H1 (cell line): ENCODE results near the gene LIMS1. TPM values are rescaled to one million over a fixed set of nuclear protein-coding genes. Genes with fewer than 3 reads are reported as not detected.

Experiments used
- CTCF ChIA-PET: fragments of 300-600 bp; sonication (Branson Sonifier 250); formaldehyde crosslinking; loops from one replicate; lab custom pipeline; 2021; ENCODE audit not compliant: partially characterized antibody; lab: Charles Lee
- POLR2A ChIA-PET: fragments of 300-600 bp; sonication (Branson Sonifier 250); formaldehyde crosslinking; loops from one replicate; lab custom pipeline; 2021; ENCODE audit warnings: inconsistent platforms; ENCODE audit not compliant: partially characterized antibody; lab: Charles Lee
- DNase-seq, 2 experiments: peaks; one replicate each; pipeline versions ENCODE4 v3.0.0 to v3.0.0-alpha.2; 2010 to 2022; ENCODE audit warnings: low spot score in 2 of 2, low read depth in 1 of 2, mixed read lengths in 1 of 2
- FAIRE-seq: peaks from 2 replicates; lab custom pipeline; 2011; peaks lifted over from hg19 to GRCh38; lab: Jason Lieb, UNC
- H2AFZ ChIP-seq: 2 replicates; pipeline ENCODE4 v1.8.1; 2012; ENCODE audit warnings: low read length, inconsistent platforms
- H2AK5ac ChIP-seq: 2 replicates; pipeline ENCODE4 v1.6.1; 2013; ENCODE audit warnings: low read depth, low read length
- H2BK120ac ChIP-seq: replicated peaks from 2 replicates; pipeline ENCODE3; 2013; ENCODE audit warnings: low read depth, low read length, inconsistent platforms
- H2BK12ac ChIP-seq: 2 replicates; pipeline ENCODE4 v1.6.1; 2013; ENCODE audit warnings: low read depth, low read length
- H2BK15ac ChIP-seq: 2 replicates; pipeline ENCODE4 v1.6.1; 2013; ENCODE audit warnings: low read length
- H2BK20ac ChIP-seq: 2 replicates; pipeline ENCODE4 v1.6.1; 2013; ENCODE audit warnings: low read length
- H2BK5ac ChIP-seq: 2 replicates; pipeline ENCODE4 v1.6.1; 2013; ENCODE audit warnings: low read depth, low read length
- H3K14ac ChIP-seq: 2 replicates; pipeline ENCODE4 v1.6.1; 2013; ENCODE audit warnings: inconsistent platforms; ENCODE audit not compliant: insufficient read length
- H3K18ac ChIP-seq: 2 replicates; pipeline ENCODE4 v1.6.1; 2013; ENCODE audit warnings: low read length; ENCODE audit errors: extremely low read depth
- H3K23ac ChIP-seq: 2 replicates; pipeline ENCODE4 v1.6.1; 2013; ENCODE audit warnings: inconsistent platforms; ENCODE audit not compliant: insufficient read length
- H3K23me2 ChIP-seq: 2 replicates; pipeline ENCODE4 v1.6.1; 2013; ENCODE audit warnings: low read depth, low read length
- H3K27ac ChIP-seq: 2 replicates; pipeline ENCODE4 v1.6.1; 2011; ENCODE audit warnings: low read depth, low read length, inconsistent platforms
- H3K27me3 ChIP-seq, 4 experiments: replicated peaks in 1 of 4; 1 replicate in 1 of 4; 2 replicates in 3 of 4; pipeline versions ENCODE4 v1.6.1 to v1.8.1; 2011 to 2013; ENCODE audit warnings: low read length in 3 of 4, mild to moderate bottlenecking in 3 of 4, inconsistent platforms in 2 of 4, mixed read lengths in 2 of 4, moderate library complexity in 1 of 4; ENCODE audit not compliant: control insufficient read depth in 3 of 4, insufficient read depth in 3 of 4; ENCODE audit errors: extremely low read depth in 1 of 4
- H3K36me3 ChIP-seq, 4 experiments: 2 replicates each; pipeline versions ENCODE4 v1.6.1 to v1.8.1; 2011 to 2013; ENCODE audit warnings: mild to moderate bottlenecking in 4 of 4, low read length in 3 of 4, moderate library complexity in 2 of 4, control low read depth in 1 of 4, inconsistent platforms in 1 of 4; ENCODE audit not compliant: insufficient read depth in 4 of 4, control insufficient read depth in 2 of 4
- H3K4ac ChIP-seq: replicated peaks from 2 replicates; pipeline ENCODE3; 2013; ENCODE audit warnings: low read length, low read depth, mixed read lengths, inconsistent platforms; ENCODE audit not compliant: insufficient read length
- H3K4me1 ChIP-seq, 4 experiments: replicated peaks in 1 of 4; 1 replicate in 1 of 4; 2 replicates in 3 of 4; pipeline versions ENCODE4 v1.6.1 to v1.8.1; 2011 to 2013; ENCODE audit warnings: low read length in 3 of 4, inconsistent platforms in 2 of 4, mixed read lengths in 1 of 4; ENCODE audit not compliant: insufficient read depth in 4 of 4, control insufficient read depth in 3 of 4
- H3K4me2 ChIP-seq, 2 experiments: 2 replicates each; pipeline versions ENCODE4 v1.6.1 to v1.8.1; 2011 to 2013; ENCODE audit warnings: low read depth in 2 of 2, low read length in 2 of 2, control low read depth in 1 of 2, inconsistent platforms in 1 of 2, mild to moderate bottlenecking in 1 of 2; ENCODE audit not compliant: insufficient read depth in 1 of 2
- H3K4me3 ChIP-seq, 4 experiments: fragments of 200-600, 300-600 bp in 1 of 4; sonication (generic), shearing (Covaris generic), sonication (Bioruptor Twin) in 1 of 4; 2 replicates each; pipeline versions ENCODE4 v1.5.1 to v1.8.1; 2011 to 2016; ENCODE audit warnings: low read length in 4 of 4, low read depth in 3 of 4, control low read depth in 2 of 4, inconsistent platforms in 2 of 4, mild to moderate bottlenecking in 2 of 4, mixed read lengths in 1 of 4, moderate library complexity in 1 of 4; ENCODE audit not compliant: insufficient read depth in 2 of 4; ENCODE audit errors: extremely low read depth in 1 of 4
- H3K56ac ChIP-seq: replicated peaks from 2 replicates; pipeline ENCODE3; 2013; ENCODE audit warnings: low read depth, mild to moderate bottlenecking, mixed read lengths, low read length, inconsistent platforms; ENCODE audit not compliant: insufficient read length
- H3K79me1 ChIP-seq: 2 replicates; pipeline ENCODE4 v1.6.1; 2013; ENCODE audit warnings: low read depth, low read length, control low read depth
- H3K79me2 ChIP-seq, 2 experiments: 2 replicates each; pipeline versions ENCODE4 v1.6.1 to v1.8.1; 2012 to 2013; ENCODE audit warnings: low read length in 2 of 2, mild to moderate bottlenecking in 2 of 2, inconsistent platforms in 1 of 2; ENCODE audit not compliant: insufficient read depth in 2 of 2, control insufficient read depth in 1 of 2
- H3K9ac ChIP-seq, 4 experiments: replicated peaks in 1 of 4; 1 replicate in 1 of 4; 2 replicates in 3 of 4; pipeline versions ENCODE4 v1.6.1 to v1.8.1; 2011 to 2013; ENCODE audit warnings: low read depth in 3 of 4, low read length in 3 of 4, control low read depth in 2 of 4, mild to moderate bottlenecking in 2 of 4, moderate library complexity in 2 of 4, inconsistent platforms in 1 of 4; ENCODE audit errors: extremely low read depth in 1 of 4
- H3K9me3 ChIP-seq, 2 experiments: 2 replicates each; pipeline versions ENCODE4 v1.6.1 to v1.8.1; 2012 to 2013; ENCODE audit warnings: mild to moderate bottlenecking in 2 of 2, moderate library complexity in 2 of 2, control low read depth in 1 of 2, inconsistent platforms in 1 of 2, low read depth in 1 of 2, low read length in 1 of 2, mixed read lengths in 1 of 2; ENCODE audit not compliant: insufficient read depth in 2 of 2
- H4K20me1 ChIP-seq, 2 experiments: replicated peaks in 1 of 2; 2 replicates each; pipeline versions ENCODE3 to v1.8.1; 2011 to 2013; ENCODE audit warnings: inconsistent platforms in 2 of 2, low read length in 2 of 2, mild to moderate bottlenecking in 1 of 2; ENCODE audit not compliant: insufficient read depth in 2 of 2, control insufficient read depth in 1 of 2
- H4K5ac ChIP-seq: 2 replicates; pipeline ENCODE4 v1.6.1; 2013; ENCODE audit warnings: low read length, low read depth, mixed read lengths, inconsistent platforms; ENCODE audit not compliant: insufficient read length
- H4K8ac ChIP-seq: 2 replicates; pipeline ENCODE4 v1.8.0; 2013; ENCODE audit warnings: mild to moderate bottlenecking, moderate library complexity, low read length, inconsistent platforms; ENCODE audit not compliant: insufficient read depth; ENCODE audit errors: extremely low read depth
- H4K91ac ChIP-seq: replicated peaks from 2 replicates; pipeline ENCODE3; 2013; ENCODE audit warnings: low read length, mixed read lengths, inconsistent platforms; ENCODE audit not compliant: insufficient read length
- BCL11A ChIP-seq, 2 experiments: IDR thresholded peaks; one replicate each; pipeline ENCODE4 v1.6.1; 2011; ENCODE audit warnings: low read depth in 2 of 2, low read length in 2 of 2, mild to moderate bottlenecking in 2 of 2
- KDM1A ChIP-seq: fragments of 200-600, 300-600 bp; sonication (generic); IDR thresholded peaks from 2 replicates; pipeline ENCODE4 v1.7.1; 2016; ENCODE audit warnings: mild to moderate bottlenecking, low read length, borderline replicate concordance
- SP4 ChIP-seq: IDR thresholded peaks from 2 replicates; pipeline ENCODE4 v1.6.1; 2012; ENCODE audit warnings: low read length, inconsistent platforms
- YY1 ChIP-seq: IDR thresholded peaks from 2 replicates; pipeline ENCODE4 v1.6.1; 2011; ENCODE audit warnings: low read depth, mild to moderate bottlenecking, low read length
- WGBS, 2 experiments: shearing (Covaris generic) in 1 of 2; methylation state at CpG; one replicate each; pipeline versions ENCODE4 v1.1.6 to v1.1.7; 2013 to 2015; ENCODE audit warnings: low lambda C conversion rate in 2 of 2, mixed read lengths in 2 of 2, inconsistent platforms in 1 of 2, low coverage in 1 of 2, missing lambda C conversion rate in 1 of 2; ENCODE audit not compliant: insufficient replicate concordance in 2 of 2, insufficient coverage in 1 of 2, insufficient read length in 1 of 2; ENCODE audit errors: extremely low coverage in 1 of 2, missing lambda C conversion rate in 1 of 2; 5-methylcytosine and 5-hydroxymethylcytosine counted together
- polyA plus RNA-seq, 7 experiments: library from polyadenylated mRNA; depleted of rRNA in 3 of 7; stranded (reverse) in 5 of 7; unstranded in 2 of 7; fragments of >200 nt in 5 of 7; fragments of 200-250 nt in 2 of 7; gene quantifications; 1 replicate in 5 of 7; 2 replicates in 1 of 7; 4 replicates in 1 of 7; pipeline versions ENCODE4 v1.2.1 to v1.2.3, GENCODE V29; 2011 to 2013; ENCODE audit warnings: missing spikeins in 2 of 7, mixed read lengths in 2 of 7
- total RNA-seq: library from RNA; stranded (reverse); fragmentation: NEBNext Ultra II Directional; extraction: Animal tissue kit (Norgen Biotek cat#: 25700); gene quantifications from 2 replicates; pipeline ENCODE4 v1.2.1, GENCODE V29; 2021

Gene LIMS1
- total and polyA plus RNA-seq, 2 of the 8 experiments (the other 6 are each of a cell fraction or from before 2014, with no cell fraction given), result 24.1 to 36.7 TPM

GRCh38 chr2:108531674-108532055, 2.6 kb upstream of the LIMS1 start:
- H3K4me1 ChIP-seq, result peaks cover 0 to 8% (median 1%) of the 10 kb centered on the region in 4 experiments; a peak in 4 of 7 replicates
- no peak overlapping the region for H2BK20ac ChIP-seq
- no peak overlapping the region for H3K9ac ChIP-seq
- H3K18ac ChIP-seq, result no peak overlapping the region
- peaks cover 0 to 3% of the 10 kb centered on the region in 2 experiments for H4K20me1 ChIP-seq
- no peaks in the 10 kb centered on the region for H3K79me1 ChIP-seq
- no peak overlapping the region for H2BK5ac ChIP-seq
- H2BK120ac ChIP-seq, result no peak overlapping the region
- no peak overlapping the region for H3K4me2 ChIP-seq
- 92% methylated on average over 5 of the region's 5 CpGs; no CpG with 5 or more reads in 1 of the 2 experiments for WGBS, 2 experiments
- H3K79me2 ChIP-seq, result peaks cover 9 to 17% of the 10 kb centered on the region in 2 experiments; a peak in 3 of 4 replicates
- ChIA-PET CTCF (interaction anchor here (0.6 to 1.3 kb wide), 4 partner anchors 105 to 621 kb away, joined by 3 to 5 read pairs (median 4); no protein-coding TSS in a partner anchor), POLR2A (no interaction called here)
- no peak overlapping the region for H4K91ac ChIP-seq
- H3K4me3 ChIP-seq, result no peak overlapping the region
- H3K27ac ChIP-seq, result no peak overlapping the region
- no peak overlapping the region for H2BK15ac ChIP-seq
- no peak overlapping the region for H3K23ac ChIP-seq
- no peaks in the 10 kb centered on the region for H3K36me3 ChIP-seq
- no peaks in the 10 kb centered on the region for H3K9me3 ChIP-seq
- H2BK12ac ChIP-seq, result no peak overlapping the region
- H2AK5ac ChIP-seq, result no peak overlapping the region
- no peak overlapping the region for H4K5ac ChIP-seq
- H3K14ac ChIP-seq, result no peak overlapping the region
- H3K23me2 ChIP-seq, result peaks cover 9% of the 10 kb centered on the region
- FAIRE-seq, result no peak
- no peak overlapping the region for H2AFZ ChIP-seq
- no peak overlapping the region for H3K4ac ChIP-seq
- no peak for DNase-seq
- peaks cover 0 to 4% (median 1%) of the 10 kb centered on the region in 4 experiments; a peak in 3 of 7 replicates for H3K27me3 ChIP-seq
- no peak overlapping the region for H4K8ac ChIP-seq
- no peak overlapping the region for H3K56ac ChIP-seq
- TF ChIP-seq BCL11A (IDR thresholded peaks at IDR 0.05; ENCODE audit: low read depth in 2 of 2, low read length in 2 of 2) (no peak), SP4 (no peak), YY1 (no peak), KDM1A (no peak)
